GM23248 (cell line): Measurements from ENCODE around the gene USP11.

Source experiments
- EZH2 ChIP-seq: fragments of 200-600 bp; sonication (generic); IDR thresholded peaks from 2 replicates; pipeline ENCODE4 v1.6.1; 2018; ENCODE audit warnings: antibody characterized with exemption, mild to moderate bottlenecking; ENCODE audit not compliant: insufficient read depth, poor library complexity, severe bottlenecking
- EZH2phosphoT487 ChIP-seq: fragments of 200-600 bp; sonication (generic); IDR thresholded peaks from 2 replicates; pipeline ENCODE4 v1.6.1; 2018; ENCODE audit warnings: antibody characterized with exemption, moderate library complexity, mild to moderate bottlenecking, low read depth; ENCODE audit not compliant: insufficient read depth

DNA sequence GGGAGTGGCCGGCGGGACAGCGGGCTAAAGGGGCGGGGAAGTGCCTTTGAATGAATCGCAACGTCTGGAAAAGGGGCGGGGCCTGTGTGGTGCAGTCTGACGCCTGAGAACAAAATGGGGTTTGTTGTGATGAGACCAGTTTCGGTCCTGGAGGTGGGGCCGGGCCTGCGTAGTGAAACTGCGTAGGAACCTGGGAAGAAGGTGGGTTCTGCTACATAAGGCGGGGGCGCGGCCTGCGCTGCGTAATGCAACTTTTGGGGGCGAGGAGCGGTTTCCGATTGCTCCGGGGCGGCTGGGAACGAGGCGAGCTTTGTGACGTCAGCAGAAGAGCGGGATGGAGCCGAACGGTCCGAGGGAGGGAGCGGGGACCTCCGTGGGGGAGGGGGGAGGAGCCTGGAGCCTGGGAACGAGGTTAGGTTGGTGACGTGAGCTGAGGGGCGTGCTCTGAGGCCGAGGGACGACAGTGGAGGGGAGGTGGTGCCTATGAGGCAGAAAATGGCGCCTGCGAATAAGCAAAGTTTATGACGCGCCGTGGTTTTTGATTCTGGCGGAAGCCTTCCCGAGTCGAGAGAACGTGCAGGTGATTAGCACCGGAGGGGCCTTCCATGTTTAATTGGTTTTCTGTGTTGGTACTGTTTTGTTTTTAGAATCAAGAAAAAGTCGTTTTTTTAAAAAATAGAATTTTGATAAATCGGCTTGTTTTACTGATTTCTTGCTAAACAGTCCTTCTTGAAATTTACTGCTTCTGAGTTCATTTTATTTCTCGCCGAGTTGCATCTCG lies 714 bp downstream of the USP11 start:
- TF ChIP-seq EZH2: no peak
- no peak for TF ChIP-seq EZH2phosphoT487
